ENCODE data around the gene TOMM20. TPM values are rescaled to one million over a fixed set of nuclear protein-coding genes. Genes with fewer than 3 reads are reported as not detected.

The TOMM20 gene
- total RNA-seq, 1 donor from 2014 or later, result 95.4 TPM

DNA sequence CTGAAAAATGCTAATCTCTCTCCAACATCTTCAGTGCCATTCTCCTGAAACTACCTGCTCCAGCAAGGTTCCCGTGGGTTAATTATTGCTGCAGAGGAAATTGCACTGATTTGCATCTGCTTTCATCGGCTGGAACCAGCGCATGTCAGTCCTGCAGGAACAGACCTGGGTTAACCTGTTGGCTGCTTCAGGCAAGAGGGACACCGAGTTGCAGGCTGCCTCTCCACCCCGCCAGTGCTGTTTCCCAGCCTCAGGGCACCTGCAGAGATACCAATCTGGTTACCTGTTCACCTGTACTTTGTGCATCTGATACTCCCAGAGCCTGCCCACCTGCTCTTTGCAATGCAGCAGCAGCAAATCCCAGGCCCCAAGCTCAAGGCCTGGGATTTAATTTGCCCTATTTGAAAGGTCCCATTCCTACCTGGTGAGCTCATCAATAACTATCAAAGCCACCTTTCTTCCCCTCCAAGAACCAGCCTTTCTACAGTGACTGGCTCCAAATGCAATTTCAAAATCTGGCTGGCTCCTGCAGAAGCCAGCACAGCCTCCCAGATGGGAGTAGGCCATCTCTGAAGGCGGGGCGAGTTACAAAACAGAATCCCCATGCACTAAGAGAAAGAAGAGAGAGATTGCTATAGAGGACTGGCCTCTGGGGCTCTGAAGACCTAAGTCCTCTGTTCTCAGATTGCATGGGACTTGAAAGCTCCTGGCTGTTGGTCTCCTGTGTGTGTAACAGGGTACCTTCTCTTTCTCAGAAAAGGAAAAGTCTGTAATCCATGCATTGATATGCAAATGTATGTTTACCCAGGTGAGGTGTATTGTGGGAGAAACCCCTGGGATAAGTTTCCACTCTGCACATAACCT is 67.8 kb downstream of the TOMM20 start:
- no peak for DNase-seq

Small RNA genes lying within 50 kb of the gene (small RNA-seq; reads per million reads assigned to genes)
- gene AL732292.1 (ENCODE audit: low replicate concordance) (not detected), gene SNORA14B (ENCODE audit: low replicate concordance) (9.7 reads per million, percentile 93 among the genes with 10 or more reads in this experiment)

Other genes starting within 250 kb of the TOMM20 start
- gene RBM34, start 32.4 kb upstream of the TOMM20 start, total RNA-seq, result 41.7 TPM
- gene ARID4B, start 199.3 kb upstream of the TOMM20 start, total RNA-seq, result 54.7 TPM
- 24.2 TPM for gene GGPS1, start 199.7 kb upstream of the TOMM20 start, total RNA-seq
- 21.7 TPM for gene TBCE, start 238.6 kb upstream of the TOMM20 start, total RNA-seq